Measurements from ENCODE around the gene CHP2. TPM values are rescaled to one million over a fixed set of nuclear protein-coding genes. Genes with fewer than 3 reads are reported as not detected.

The CHP2 gene
- total RNA-seq, 1 experiment from 2014 or later = 1.4 TPM

DNA sequence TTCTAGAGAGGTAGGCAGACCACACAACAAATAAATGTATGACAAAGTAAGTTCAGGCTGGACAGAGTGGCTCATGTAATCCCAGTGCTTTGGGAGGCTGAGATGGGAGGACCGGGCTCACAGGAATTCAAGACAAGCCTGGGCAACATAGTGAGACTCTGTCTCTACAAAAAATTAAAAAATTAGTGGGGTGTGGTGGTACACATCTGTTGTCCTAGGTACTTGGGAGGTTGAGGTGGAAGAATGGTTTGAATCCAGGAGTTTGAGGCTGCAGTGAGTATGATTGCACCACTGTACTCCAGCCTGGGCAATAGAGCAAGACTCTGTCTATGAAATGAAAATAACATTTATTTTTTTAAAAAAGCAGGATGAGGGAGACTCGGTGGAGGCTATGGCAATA lies 18.5 kb downstream of the CHP2 start:
- H2BK12ac ChIP-seq (ENCODE audit: insufficient read length, low read depth, low read length) = no peak overlapping the region
- H3K18ac ChIP-seq (ENCODE audit: insufficient read length, low read depth, low read length) = no peak overlapping the region
- H2AK5ac ChIP-seq (ENCODE audit: insufficient read length, low read length) = no peak overlapping the region
- no peak overlapping the region for H4K8ac ChIP-seq (replicated peaks; ENCODE audit: insufficient read length, low read depth, low read length)
- Mint-ChIP-seq H3K9me3 (peaks cover 0 to 3% of the 10 kb centered on the region in 2 experiments; a peak in 1 of 5 replicates), H3K4me3 (no peak overlapping the region), H3K36me3 (ENCODE audit: insufficient read depth in 1 of 3, low read depth in 3 of 3) (no peaks in the 10 kb centered on the region), H3K27ac (no peak overlapping the region), H3K4me1 (peaks cover 0 to 4% of the 10 kb centered on the region in 2 experiments; a peak in 1 of 4 replicates), H3K27me3 (ENCODE audit: low read depth) (peaks cover 1% of the 10 kb centered on the region; the same call in 1 of the 2 replicates)
- H3K9ac ChIP-seq (ENCODE audit: extremely low read depth, insufficient read length, low read length) = no peak overlapping the region
- H4K20me1 ChIP-seq (ENCODE audit: control insufficient read depth, insufficient read depth, insufficient read length) = no peaks in the 10 kb centered on the region
- H3K4ac ChIP-seq (ENCODE audit: low read depth, low read length) = no peak overlapping the region
- H3K9me3 ChIP-seq (ENCODE audit: control insufficient read depth, low read depth, low read length) = no peaks in the 10 kb centered on the region
- WGBS (ENCODE audit: extremely low coverage, insufficient read length, low lambda C conversion rate) = no CpG with 5 or more reads among the region's 2 CpGs
- H3K23ac ChIP-seq (ENCODE audit: insufficient read length, low read depth, low read length) = no peak overlapping the region
- H3K14ac ChIP-seq (ENCODE audit: insufficient read depth, low read length) = no peak overlapping the region
- H3K4me2 ChIP-seq (ENCODE audit: insufficient read depth, insufficient read length, low read length) = no peak overlapping the region
- H2BK15ac ChIP-seq (ENCODE audit: low read depth, low read length) = no peak overlapping the region
- no peak overlapping the region for H3T11ph ChIP-seq (ENCODE audit: low read length)
- H4K91ac ChIP-seq (ENCODE audit: insufficient read length, low read depth, low read length) = no peak overlapping the region
- H2BK20ac ChIP-seq (ENCODE audit: low read depth, low read length, poor library complexity, severe bottlenecking) = no peak overlapping the region
- no peak overlapping the region for H2BK120ac ChIP-seq (ENCODE audit: low read depth, low read length, poor library complexity, severe bottlenecking)
- no peak overlapping the region for H2BK5ac ChIP-seq (ENCODE audit: insufficient read length, low read length)
- H3K56ac ChIP-seq (ENCODE audit: insufficient read length, low read depth, low read length) = no peak overlapping the region
- no peak overlapping the region for H4K5ac ChIP-seq (ENCODE audit: insufficient read length, low read depth, low read length)
- H3K79me2 ChIP-seq (ENCODE audit: insufficient read depth, low read length) = no peaks in the 10 kb centered on the region
- no peak for DNase-seq
- no peak overlapping the region for H3K27ac ChIP-seq (ENCODE audit: insufficient read length, low read depth, low read length)
- TF ChIP-seq, protein P1, sequence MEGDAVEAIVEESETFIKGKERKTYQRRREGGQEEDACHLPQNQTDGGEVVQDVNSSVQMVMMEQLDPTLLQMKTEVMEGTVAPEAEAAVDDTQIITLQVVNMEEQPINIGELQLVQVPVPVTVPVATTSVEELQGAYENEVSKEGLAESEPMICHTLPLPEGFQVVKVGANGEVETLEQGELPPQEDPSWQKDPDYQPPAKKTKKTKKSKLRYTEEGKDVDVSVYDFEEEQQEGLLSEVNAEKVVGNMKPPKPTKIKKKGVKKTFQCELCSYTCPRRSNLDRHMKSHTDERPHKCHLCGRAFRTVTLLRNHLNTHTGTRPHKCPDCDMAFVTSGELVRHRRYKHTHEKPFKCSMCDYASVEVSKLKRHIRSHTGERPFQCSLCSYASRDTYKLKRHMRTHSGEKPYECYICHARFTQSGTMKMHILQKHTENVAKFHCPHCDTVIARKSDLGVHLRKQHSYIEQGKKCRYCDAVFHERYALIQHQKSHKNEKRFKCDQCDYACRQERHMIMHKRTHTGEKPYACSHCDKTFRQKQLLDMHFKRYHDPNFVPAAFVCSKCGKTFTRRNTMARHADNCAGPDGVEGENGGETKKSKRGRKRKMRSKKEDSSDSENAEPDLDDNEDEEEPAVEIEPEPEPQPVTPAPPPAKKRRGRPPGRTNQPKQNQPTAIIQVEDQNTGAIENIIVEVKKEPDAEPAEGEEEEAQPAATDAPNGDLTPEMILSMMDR (conservative IDR thresholded peaks at IDR 0.05) = no peak
- no peaks in the 10 kb centered on the region for H3K27me3 ChIP-seq (ENCODE audit: insufficient read depth, low read length)
- H3K4me1 ChIP-seq (ENCODE audit: insufficient read depth, low read length) = no peaks in the 10 kb centered on the region
- no peaks in the 10 kb centered on the region for H3K79me1 ChIP-seq (ENCODE audit: insufficient read depth, low read depth, low read length, poor library complexity, severe bottlenecking)
- no peaks in the 10 kb centered on the region for H3K23me2 ChIP-seq (ENCODE audit: insufficient read length, low read depth, low read length, poor library complexity, severe bottlenecking)
- H2AFZ ChIP-seq (ENCODE audit: low read length) = no peak overlapping the region
